NCI-H128 (cell line): ENCODE data around the gene PRAC1.

ENCODE experiments used
- DNase-seq: peaks from one replicate; lab custom pipeline; 2025; ENCODE audit not compliant: unreplicated experiment; lab: John Stamatoyannopoulos, UW

The PRAC1 gene

GRCh38 chr17:48747445-48748363 is 25.4 kb upstream of the PRAC1 start:
- DNase-seq, result no peak

- DNase-seq, result no peak
These were observed 24.7 kb upstream of the PRAC1 start for GRCh38 chr17:48746916-48747444.

GRCh38 chr17:48745381-48746275 is 23.3 kb upstream of the PRAC1 start:
- no peak for DNase-seq

GRCh38 chr17:48740537-48740936 is 18.2 kb upstream of the PRAC1 start:
- DNase-seq, result no peak

- DNase-seq, result no peak
These were observed 16.6 kb upstream of the PRAC1 start for GRCh38 chr17:48738803-48739526.

- no peak for DNase-seq
These were observed 16.1 kb upstream of the PRAC1 start for GRCh38 chr17:48738424-48738802.

- DNase-seq, result no peak
These were observed 15.2 kb upstream of the PRAC1 start for GRCh38 chr17:48737330-48738043.

GRCh38 chr17:48735062-48735351 is 12.7 kb upstream of the PRAC1 start:
- DNase-seq, result no peak

GRCh38 chr17:48734333-48735061 is 12.2 kb upstream of the PRAC1 start:
- no peak for DNase-seq

GRCh38 chr17:48733632-48734328 is 11.5 kb upstream of the PRAC1 start:
- no peak for DNase-seq

- DNase-seq, result no peak
These were observed 10.6 kb upstream of the PRAC1 start for GRCh38 chr17:48732688-48733629.

GRCh38 chr17:48731355-48731754 is 9.0 kb upstream of the PRAC1 start:
- no peak for DNase-seq

- no peak for DNase-seq
These were observed 7.9 kb upstream of the PRAC1 start for GRCh38 chr17:48730240-48730550.

- DNase-seq, result no peak
These were observed 7.3 kb upstream of the PRAC1 start for GRCh38 chr17:48729335-48730239.

GRCh38 chr17:48728232-48729231 is 6.2 kb upstream of the PRAC1 start, which contains the start of gene HOXB13:
Gene HOXB13, minus strand, starts transcription at chr17:48728750. Its CDS starts 157 bp downstream, at chr17:48728593.
- peak; percentile 14 for DNase-seq
